ENCODE measurements around the gene SHC1. TPM values are rescaled to one million over a fixed set of nuclear protein-coding genes. Genes with fewer than 3 reads are reported as not detected.

The SHC1 gene
- total and polyA plus RNA-seq, 2 donors from 2014 or later = 43.8 to 153 TPM

GRCh38 chr1:154953611-154954038, 16.9 kb downstream of the SHC1 start:
- H3K9ac ChIP-seq (ENCODE audit: low read length in 3 of 3) = peak overlapping the region in 1 of 3 donors; percentile 82
- H3K36me3 ChIP-seq (ENCODE audit: control insufficient read depth in 2 of 3, insufficient read depth in 3 of 3, low read length in 3 of 3) = peaks cover 0 to 8% (median under 1%) of the 10 kb centered on the region in 3 donors
- H3K27me3 ChIP-seq (ENCODE audit: control insufficient read depth, insufficient read depth, low read length) = no peaks in the 10 kb centered on the region
- H3K4me3 ChIP-seq (ENCODE audit: low read length in 3 of 3) = peak overlapping the region in 2 of 3 donors; percentile 2 to 7
- H3K4me1 ChIP-seq (ENCODE audit: control insufficient read depth in 2 of 3, insufficient read depth in 2 of 3, low read depth in 1 of 3, low read length in 3 of 3) = peaks cover 4 to 37% (median 19%) of the 10 kb centered on the region in 3 donors
- intact Hi-C loops (cut with DNase I) = no loop called here
- H3K9me3 ChIP-seq (ENCODE audit: control insufficient read depth in 2 of 3, insufficient read depth in 1 of 3, low read length in 3 of 3) = no peaks in the 10 kb centered on the region
- FAIRE-seq (no peak), DNase-seq (no peak)
- H3K27ac ChIP-seq (ENCODE audit: low read depth in 2 of 2, low read length in 2 of 2) = peak overlapping the region in 1 of 2 donors; percentile 32
- TF ChIP-seq, protein P1, sequence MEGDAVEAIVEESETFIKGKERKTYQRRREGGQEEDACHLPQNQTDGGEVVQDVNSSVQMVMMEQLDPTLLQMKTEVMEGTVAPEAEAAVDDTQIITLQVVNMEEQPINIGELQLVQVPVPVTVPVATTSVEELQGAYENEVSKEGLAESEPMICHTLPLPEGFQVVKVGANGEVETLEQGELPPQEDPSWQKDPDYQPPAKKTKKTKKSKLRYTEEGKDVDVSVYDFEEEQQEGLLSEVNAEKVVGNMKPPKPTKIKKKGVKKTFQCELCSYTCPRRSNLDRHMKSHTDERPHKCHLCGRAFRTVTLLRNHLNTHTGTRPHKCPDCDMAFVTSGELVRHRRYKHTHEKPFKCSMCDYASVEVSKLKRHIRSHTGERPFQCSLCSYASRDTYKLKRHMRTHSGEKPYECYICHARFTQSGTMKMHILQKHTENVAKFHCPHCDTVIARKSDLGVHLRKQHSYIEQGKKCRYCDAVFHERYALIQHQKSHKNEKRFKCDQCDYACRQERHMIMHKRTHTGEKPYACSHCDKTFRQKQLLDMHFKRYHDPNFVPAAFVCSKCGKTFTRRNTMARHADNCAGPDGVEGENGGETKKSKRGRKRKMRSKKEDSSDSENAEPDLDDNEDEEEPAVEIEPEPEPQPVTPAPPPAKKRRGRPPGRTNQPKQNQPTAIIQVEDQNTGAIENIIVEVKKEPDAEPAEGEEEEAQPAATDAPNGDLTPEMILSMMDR (IDR thresholded peaks at IDR 0.05; ENCODE audit: borderline replicate concordance, extremely low read depth, insufficient read depth) = no peak

DNA sequence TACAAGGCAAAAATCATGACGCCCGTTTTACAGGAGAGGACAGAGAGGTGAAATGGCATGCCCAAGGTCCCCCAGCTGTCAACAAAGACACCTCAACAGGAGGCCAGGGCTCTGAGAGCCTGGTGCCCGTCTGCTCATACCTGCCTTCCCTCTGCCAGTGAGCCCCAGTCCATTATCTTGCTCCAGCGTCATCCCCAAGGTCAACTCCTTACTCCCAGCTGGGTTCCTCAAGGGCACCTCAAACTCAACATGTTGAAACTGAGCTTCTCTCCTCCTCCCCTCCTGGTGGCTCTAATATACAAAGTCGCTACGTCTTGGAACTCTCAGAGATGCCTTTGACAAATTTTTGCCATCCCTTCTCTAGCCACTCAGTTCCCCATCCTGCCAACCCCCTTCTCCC, 17.9 kb downstream of the SHC1 start:
- Histone ChIP-seq H3K4me3 (ENCODE audit: low read length in 3 of 3) (no peak overlapping the region), H3K36me3 (ENCODE audit: control insufficient read depth in 2 of 3, insufficient read depth in 3 of 3, low read length in 3 of 3) (peaks cover 0 to 11% (median 6%) of the 10 kb centered on the region in 3 donors), H3K9ac (ENCODE audit: low read length in 3 of 3) (no peak overlapping the region), H3K27ac (ENCODE audit: low read depth in 2 of 2, low read length in 2 of 2) (peak overlapping the region in 1 of 2 donors; percentile 14), H3K4me1 (ENCODE audit: control insufficient read depth in 2 of 3, insufficient read depth in 2 of 3, low read depth in 1 of 3, low read length in 3 of 3) (peaks cover 4 to 37% (median 19%) of the 10 kb centered on the region in 3 donors), H3K9me3 (ENCODE audit: control insufficient read depth in 2 of 3, insufficient read depth in 1 of 3, low read length in 3 of 3) (no peaks in the 10 kb centered on the region), H3K27me3 (ENCODE audit: control insufficient read depth, insufficient read depth, low read length) (no peaks in the 10 kb centered on the region)
- FAIRE-seq (no peak), DNase-seq (peak in 1 of 5 donors; percentile 13)
- TF ChIP-seq, protein P1 (IDR thresholded peaks at IDR 0.05; ENCODE audit: borderline replicate concordance, extremely low read depth, insufficient read depth) = no peak
- intact Hi-C loops (cut with DNase I) = no loop called here

- Histone ChIP-seq H3K9me3 (ENCODE audit: control insufficient read depth in 2 of 3, insufficient read depth in 1 of 3, low read length in 3 of 3) (no peaks in the 10 kb centered on the region), H3K36me3 (ENCODE audit: control insufficient read depth in 2 of 3, insufficient read depth in 3 of 3, low read length in 3 of 3) (peaks cover 0 to 11% (median 6%) of the 10 kb centered on the region in 3 donors), H3K4me3 (ENCODE audit: low read length in 3 of 3) (no peak overlapping the region), H3K27me3 (ENCODE audit: control insufficient read depth, insufficient read depth, low read length) (no peaks in the 10 kb centered on the region), H3K4me1 (ENCODE audit: control insufficient read depth in 2 of 3, insufficient read depth in 2 of 3, low read depth in 1 of 3, low read length in 3 of 3) (peaks cover 4 to 37% (median 19%) of the 10 kb centered on the region in 3 donors), H3K27ac (ENCODE audit: low read depth in 2 of 2, low read length in 2 of 2) (peak overlapping the region in 1 of 2 donors; percentile 14), H3K9ac (ENCODE audit: low read length in 3 of 3) (no peak overlapping the region)
- TF ChIP-seq, protein P1 (IDR thresholded peaks at IDR 0.05; ENCODE audit: borderline replicate concordance, extremely low read depth, insufficient read depth) = no peak
- FAIRE-seq (no peak), DNase-seq (peak in 4 of 5 donors; percentile 37 to 69 (median 54))
- intact Hi-C loops (cut with DNase I) = no loop called here
Observed at GRCh38 chr1:154951901-154952657, 18.5 kb downstream of the SHC1 start.
